HL-60 (cell line): ENCODE results near the gene FFAR1.
A peak's percentile ranks its signal among the peaks of the same experiment; 100 is the strongest.

Experiments used
- CTCF ChIP-seq: IDR thresholded peaks from one replicate; pipeline ENCODE4 v1.5.1; 2011; ENCODE audit warnings: low read length, control low read depth, inconsistent platforms; ENCODE audit not compliant: insufficient read depth
- TF ChIP-seq, protein P1 (sequence below): IDR thresholded peaks from 2 replicates; pipeline ENCODE4 v1.6.1; 2012; ENCODE audit warnings: low read depth; ENCODE audit not compliant: insufficient replicate concordance

GRCh38 chr19:35306473-35307246, 41.0 kb upstream of the FFAR1 start:
- peak; percentile 15 for TF ChIP-seq CTCF
- TF ChIP-seq, protein P1, sequence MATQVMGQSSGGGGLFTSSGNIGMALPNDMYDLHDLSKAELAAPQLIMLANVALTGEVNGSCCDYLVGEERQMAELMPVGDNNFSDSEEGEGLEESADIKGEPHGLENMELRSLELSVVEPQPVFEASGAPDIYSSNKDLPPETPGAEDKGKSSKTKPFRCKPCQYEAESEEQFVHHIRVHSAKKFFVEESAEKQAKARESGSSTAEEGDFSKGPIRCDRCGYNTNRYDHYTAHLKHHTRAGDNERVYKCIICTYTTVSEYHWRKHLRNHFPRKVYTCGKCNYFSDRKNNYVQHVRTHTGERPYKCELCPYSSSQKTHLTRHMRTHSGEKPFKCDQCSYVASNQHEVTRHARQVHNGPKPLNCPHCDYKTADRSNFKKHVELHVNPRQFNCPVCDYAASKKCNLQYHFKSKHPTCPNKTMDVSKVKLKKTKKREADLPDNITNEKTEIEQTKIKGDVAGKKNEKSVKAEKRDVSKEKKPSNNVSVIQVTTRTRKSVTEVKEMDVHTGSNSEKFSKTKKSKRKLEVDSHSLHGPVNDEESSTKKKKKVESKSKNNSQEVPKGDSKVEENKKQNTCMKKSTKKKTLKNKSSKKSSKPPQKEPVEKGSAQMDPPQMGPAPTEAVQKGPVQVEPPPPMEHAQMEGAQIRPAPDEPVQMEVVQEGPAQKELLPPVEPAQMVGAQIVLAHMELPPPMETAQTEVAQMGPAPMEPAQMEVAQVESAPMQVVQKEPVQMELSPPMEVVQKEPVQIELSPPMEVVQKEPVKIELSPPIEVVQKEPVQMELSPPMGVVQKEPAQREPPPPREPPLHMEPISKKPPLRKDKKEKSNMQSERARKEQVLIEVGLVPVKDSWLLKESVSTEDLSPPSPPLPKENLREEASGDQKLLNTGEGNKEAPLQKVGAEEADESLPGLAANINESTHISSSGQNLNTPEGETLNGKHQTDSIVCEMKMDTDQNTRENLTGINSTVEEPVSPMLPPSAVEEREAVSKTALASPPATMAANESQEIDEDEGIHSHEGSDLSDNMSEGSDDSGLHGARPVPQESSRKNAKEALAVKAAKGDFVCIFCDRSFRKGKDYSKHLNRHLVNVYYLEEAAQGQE, result no peak
